Measurements from ENCODE around the gene ZFP69.

DNA sequence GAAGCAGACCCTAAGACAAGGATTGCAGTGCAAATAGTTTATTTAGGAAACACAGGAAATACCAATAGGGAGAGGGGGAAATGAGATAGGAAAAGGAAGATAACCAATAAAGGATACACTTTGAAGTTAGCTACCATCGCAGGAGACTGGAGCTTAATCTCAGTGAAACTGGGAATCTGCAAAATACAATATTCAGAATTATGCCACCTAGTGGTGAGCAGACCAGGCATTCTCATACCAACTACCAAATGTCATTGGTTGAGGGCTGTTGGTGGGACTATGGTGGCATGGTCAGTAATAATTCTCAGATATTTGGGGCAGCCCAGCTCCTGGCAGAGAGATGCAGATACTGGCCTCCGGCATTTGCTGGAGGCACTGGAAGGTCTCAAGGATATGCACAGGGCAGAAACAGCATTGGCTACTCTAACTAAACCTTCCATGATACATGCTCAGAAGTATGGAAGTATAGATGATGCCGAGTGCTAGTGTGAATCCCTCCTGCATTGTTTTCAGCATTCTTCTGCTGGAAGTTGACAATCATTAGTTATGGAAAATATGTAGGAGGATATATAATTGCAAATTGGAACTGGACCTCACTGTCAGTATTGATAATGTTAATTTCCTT lies 38.6 kb upstream of the ZFP69 start:
- TF ChIP-seq, protein P1, sequence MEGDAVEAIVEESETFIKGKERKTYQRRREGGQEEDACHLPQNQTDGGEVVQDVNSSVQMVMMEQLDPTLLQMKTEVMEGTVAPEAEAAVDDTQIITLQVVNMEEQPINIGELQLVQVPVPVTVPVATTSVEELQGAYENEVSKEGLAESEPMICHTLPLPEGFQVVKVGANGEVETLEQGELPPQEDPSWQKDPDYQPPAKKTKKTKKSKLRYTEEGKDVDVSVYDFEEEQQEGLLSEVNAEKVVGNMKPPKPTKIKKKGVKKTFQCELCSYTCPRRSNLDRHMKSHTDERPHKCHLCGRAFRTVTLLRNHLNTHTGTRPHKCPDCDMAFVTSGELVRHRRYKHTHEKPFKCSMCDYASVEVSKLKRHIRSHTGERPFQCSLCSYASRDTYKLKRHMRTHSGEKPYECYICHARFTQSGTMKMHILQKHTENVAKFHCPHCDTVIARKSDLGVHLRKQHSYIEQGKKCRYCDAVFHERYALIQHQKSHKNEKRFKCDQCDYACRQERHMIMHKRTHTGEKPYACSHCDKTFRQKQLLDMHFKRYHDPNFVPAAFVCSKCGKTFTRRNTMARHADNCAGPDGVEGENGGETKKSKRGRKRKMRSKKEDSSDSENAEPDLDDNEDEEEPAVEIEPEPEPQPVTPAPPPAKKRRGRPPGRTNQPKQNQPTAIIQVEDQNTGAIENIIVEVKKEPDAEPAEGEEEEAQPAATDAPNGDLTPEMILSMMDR (IDR thresholded peaks at IDR 0.05; ENCODE audit: poor library complexity) = peak; percentile 63
- no peak for TF ChIP-seq EZH2 (IDR thresholded peaks at IDR 0.05; ENCODE audit: borderline replicate concordance)
